ENCODE measurements around the gene FBH1. TPM values are rescaled to one million over a fixed set of nuclear protein-coding genes. Genes with fewer than 3 reads are reported as not detected.
"Not testable (repeated sequence)": the region's sequence is repeated elsewhere in the genome, so short reads cannot be mapped to it uniquely, and the experiment has no call there.

Gene FBH1
- total and polyA plus RNA-seq, 2 donors from 2014 or later = 70.7 to 76.5 TPM

DNA sequence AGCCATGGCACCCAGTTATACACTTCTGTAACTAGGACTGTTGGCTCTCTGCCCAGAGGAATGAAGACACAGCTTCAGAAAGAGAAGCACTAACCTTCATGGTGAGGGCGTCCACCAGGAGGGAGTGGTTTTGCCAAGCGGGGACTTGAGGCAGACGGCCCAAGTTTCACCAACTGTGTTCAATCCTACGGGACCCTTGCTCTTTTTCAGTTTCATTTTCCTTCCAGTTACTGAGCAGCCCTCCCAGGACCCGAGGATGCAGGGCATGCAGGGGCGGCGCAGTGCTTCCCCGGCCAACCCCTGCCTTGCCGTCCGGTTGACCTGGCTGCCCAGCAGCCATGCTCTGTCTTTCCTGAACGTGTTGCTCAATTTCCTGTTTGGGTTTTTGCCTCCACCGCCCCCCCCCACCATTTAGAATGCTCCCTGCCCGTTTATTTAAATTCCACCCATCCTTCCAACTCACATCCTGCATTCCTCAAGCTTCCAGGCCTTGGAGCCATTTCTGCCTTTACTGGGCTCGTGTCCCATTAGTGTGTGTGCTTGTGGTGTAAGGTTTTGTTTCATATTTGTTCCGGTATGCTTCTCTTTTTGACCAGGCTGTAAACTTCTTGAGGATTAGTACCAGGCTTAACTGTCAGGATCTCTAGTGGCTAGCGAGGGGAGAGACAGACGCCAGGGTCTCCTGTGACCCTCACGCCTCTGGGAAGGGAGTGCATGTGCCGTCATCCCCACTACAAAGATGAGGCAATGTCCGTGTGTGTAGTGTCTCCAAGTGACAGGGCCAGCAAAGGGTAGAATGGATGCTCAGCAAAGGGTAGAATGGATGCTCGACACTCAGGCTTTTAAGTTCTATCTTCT is 55.7 kb downstream of the FBH1 start:
- intact Hi-C loops (cut with DNase I) = no loop called here
- FAIRE-seq (no peak), DNase-seq (peak in 3 of 5 donors; percentile 20 to 90 (median 80))
- TF ChIP-seq CTCF (IDR thresholded peaks at IDR 0.05; ENCODE audit: borderline replicate concordance, extremely low read depth, insufficient read depth) = no peak
- H3K9me3 ChIP-seq (ENCODE audit: control insufficient read depth in 2 of 3, insufficient read depth in 1 of 3, low read length in 3 of 3) = no peaks in the 10 kb centered on the region
- peak overlapping the region; percentile 93 for H3K27ac ChIP-seq (ENCODE audit: low read depth in 2 of 2, low read length in 2 of 2)
- peak overlapping the region in 1 of 3 donors; percentile 38 for H3K9ac ChIP-seq (ENCODE audit: low read length in 3 of 3)
- peak overlapping the region in 2 of 3 donors; percentile 14 to 51 for H3K4me3 ChIP-seq (ENCODE audit: low read length in 3 of 3)
- no peaks in the 10 kb centered on the region for H3K27me3 ChIP-seq (ENCODE audit: control insufficient read depth, insufficient read depth, low read length)
- H3K36me3 ChIP-seq (ENCODE audit: control insufficient read depth in 2 of 3, insufficient read depth in 3 of 3, low read length in 3 of 3) = no peaks in the 10 kb centered on the region
- peaks cover 3 to 19% (median 15%) of the 10 kb centered on the region in 3 donors for H3K4me1 ChIP-seq (ENCODE audit: control insufficient read depth in 2 of 3, insufficient read depth in 2 of 3, low read depth in 1 of 3, low read length in 3 of 3)

DNA sequence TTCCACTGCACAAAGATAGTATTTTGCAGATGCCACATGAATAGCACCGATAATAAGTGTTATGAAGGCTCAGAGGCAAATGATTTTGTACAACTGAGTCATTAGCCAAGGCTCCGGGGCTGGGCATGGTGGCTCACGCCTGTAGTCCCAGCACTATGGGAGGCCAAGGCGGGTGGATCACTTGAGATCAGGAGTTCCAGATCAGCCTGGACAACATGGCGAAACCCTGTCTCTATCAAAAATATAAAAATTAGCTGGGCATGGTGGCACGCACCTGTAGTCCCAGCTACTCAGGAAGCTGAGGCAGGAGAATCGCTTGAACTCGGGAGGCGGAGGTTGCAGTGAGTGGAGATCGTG is 56.4 kb downstream of the FBH1 start:
- H3K4me3 ChIP-seq (ENCODE audit: low read length in 3 of 3); H3K27me3 ChIP-seq (ENCODE audit: control insufficient read depth, insufficient read depth, low read length); H3K9ac ChIP-seq (ENCODE audit: low read length in 3 of 3); FAIRE-seq; H3K36me3 ChIP-seq (ENCODE audit: control insufficient read depth in 2 of 3, insufficient read depth in 3 of 3, low read length in 3 of 3); intact Hi-C loops (cut with DNase I); H3K9me3 ChIP-seq (ENCODE audit: control insufficient read depth in 2 of 3, insufficient read depth in 1 of 3, low read length in 3 of 3): not testable (repeated sequence)
- Histone ChIP-seq H3K4me1 (ENCODE audit: control insufficient read depth in 2 of 3, insufficient read depth in 2 of 3, low read depth in 1 of 3, low read length in 3 of 3) (peaks cover 3 to 19% (median 15%) of the 10 kb centered on the region in 3 donors), H3K27ac (ENCODE audit: low read depth in 2 of 2, low read length in 2 of 2) (peak overlapping the region; percentile 93)
- peak in 1 of 5 donors; percentile 48 for DNase-seq

DNA sequence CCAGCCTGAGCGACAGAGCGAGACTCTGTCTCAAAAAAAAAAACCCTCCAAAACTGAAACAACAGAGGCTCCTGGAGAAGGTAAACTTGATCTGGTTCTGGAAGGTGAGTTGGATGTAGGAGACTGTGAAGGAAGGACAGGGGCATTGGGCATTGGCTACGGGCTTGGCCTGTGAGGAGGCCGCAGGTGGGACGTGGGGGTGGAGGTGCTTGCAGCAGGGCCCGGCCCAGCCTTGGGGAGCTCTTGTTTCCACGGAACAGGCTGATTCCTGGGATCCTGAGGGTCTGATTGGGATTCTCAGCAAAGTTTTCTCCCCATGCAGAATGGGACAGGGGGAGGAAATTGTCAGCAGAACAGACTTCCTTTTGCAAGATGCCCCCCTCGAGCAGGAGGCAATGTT is 56.7 kb downstream of the FBH1 start:
- DNase-seq (peak in 1 of 5 donors; percentile 43), FAIRE-seq (no peak)
- Histone ChIP-seq H3K36me3 (ENCODE audit: control insufficient read depth in 2 of 3, insufficient read depth in 3 of 3, low read length in 3 of 3) (no peaks in the 10 kb centered on the region), H3K4me3 (ENCODE audit: low read length in 3 of 3) (no peak overlapping the region), H3K9ac (ENCODE audit: low read length in 3 of 3) (no peak overlapping the region), H3K27me3 (ENCODE audit: control insufficient read depth, insufficient read depth, low read length) (no peaks in the 10 kb centered on the region), H3K9me3 (ENCODE audit: control insufficient read depth in 2 of 3, insufficient read depth in 1 of 3, low read length in 3 of 3) (no peaks in the 10 kb centered on the region), H3K4me1 (ENCODE audit: control insufficient read depth in 2 of 3, insufficient read depth in 2 of 3, low read depth in 1 of 3, low read length in 3 of 3) (peaks cover 3 to 19% (median 15%) of the 10 kb centered on the region in 3 donors), H3K27ac (ENCODE audit: low read depth in 2 of 2, low read length in 2 of 2) (peak overlapping the region; percentile 11 to 64)
- intact Hi-C loops (cut with DNase I) = no loop called here
- TF ChIP-seq CTCF (IDR thresholded peaks at IDR 0.05; ENCODE audit: borderline replicate concordance, extremely low read depth, insufficient read depth) = no peak

DNA sequence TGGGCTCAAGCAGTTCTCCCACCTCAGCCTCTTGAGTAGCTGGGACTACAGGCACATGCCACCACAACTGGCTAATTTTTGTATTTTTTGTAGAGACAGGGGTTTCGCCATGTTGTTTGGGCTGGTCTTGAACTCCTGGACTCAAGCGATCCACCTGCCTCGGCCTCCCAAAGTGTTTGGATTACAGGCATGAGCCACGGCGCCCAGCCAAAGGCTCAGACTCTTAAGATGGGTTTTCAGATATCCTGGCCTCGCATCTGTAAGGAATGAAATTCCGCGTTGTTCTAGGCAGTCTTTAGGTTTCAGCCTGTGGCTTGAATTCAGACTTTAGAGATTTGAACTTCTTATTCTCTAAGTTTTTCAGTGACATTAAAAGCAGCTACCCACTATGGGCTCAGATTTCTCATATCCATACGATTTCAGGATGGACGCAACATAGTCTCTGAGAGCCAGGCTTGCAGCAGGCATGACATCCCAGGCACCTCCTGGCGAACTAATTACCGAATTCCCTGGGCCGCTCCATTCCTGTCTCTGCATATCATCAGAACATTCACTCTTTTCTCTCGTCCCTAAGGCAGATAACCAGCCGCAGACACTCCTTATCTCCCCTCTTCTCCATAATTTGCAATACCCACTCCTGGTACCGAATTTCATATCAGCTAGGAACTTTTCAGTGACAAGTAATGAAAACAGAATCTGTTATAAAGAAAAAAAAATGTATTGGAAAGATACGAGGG is 57.6 kb downstream of the FBH1 start:
- no peak overlapping the region for H3K27ac ChIP-seq (ENCODE audit: low read depth in 2 of 2, low read length in 2 of 2)

More for the DNA sequence above, 57.6 kb downstream of the FBH1 start:
- no peak for TF ChIP-seq CTCF (IDR thresholded peaks at IDR 0.05; ENCODE audit: borderline replicate concordance, extremely low read depth, insufficient read depth)
- no peaks in the 10 kb centered on the region for H3K27me3 ChIP-seq (ENCODE audit: control insufficient read depth, insufficient read depth, low read length)
- H3K9ac ChIP-seq (ENCODE audit: low read length in 3 of 3) = no peak overlapping the region
- no peak overlapping the region for H3K4me3 ChIP-seq (ENCODE audit: low read length in 3 of 3)
- DNase-seq (peak in 1 of 5 donors; percentile 38), FAIRE-seq (no peak)
- no peaks in the 10 kb centered on the region for H3K36me3 ChIP-seq (ENCODE audit: control insufficient read depth in 2 of 3, insufficient read depth in 3 of 3, low read length in 3 of 3)
- H3K4me1 ChIP-seq (ENCODE audit: control insufficient read depth in 2 of 3, insufficient read depth in 2 of 3, low read depth in 1 of 3, low read length in 3 of 3) = peaks cover 3 to 16% (median 15%) of the 10 kb centered on the region in 3 donors
- intact Hi-C loops (cut with DNase I) = no loop called here
- H3K9me3 ChIP-seq (ENCODE audit: control insufficient read depth in 2 of 3, insufficient read depth in 1 of 3, low read length in 3 of 3) = no peaks in the 10 kb centered on the region
